ENCODE data around the gene GAN.
"Not testable (repeated sequence)": the region's sequence is repeated elsewhere in the genome, so short reads cannot be mapped to it uniquely, and the experiment has no call there.

The GAN gene

DNA sequence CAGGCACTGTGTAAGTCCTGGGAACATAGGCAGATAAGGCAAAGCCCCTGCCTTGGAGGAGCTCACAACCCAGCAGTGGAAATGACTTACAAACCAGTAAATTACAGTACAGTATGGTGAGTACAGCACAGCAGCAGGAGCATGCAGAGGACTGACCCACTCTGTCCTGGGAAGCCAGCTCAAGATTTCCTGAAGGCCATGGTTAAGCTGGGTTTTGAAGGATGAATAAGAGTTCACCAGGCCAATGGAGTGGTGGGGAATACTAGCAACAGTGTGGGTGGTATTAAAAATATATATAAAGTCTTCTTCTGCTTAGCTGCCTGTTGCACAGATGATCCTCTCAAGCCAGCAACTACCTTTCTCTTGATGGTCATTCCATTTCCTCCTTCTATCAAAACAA lies 3.0 kb upstream of the GAN start:
- DNase-seq = no peak

DNA sequence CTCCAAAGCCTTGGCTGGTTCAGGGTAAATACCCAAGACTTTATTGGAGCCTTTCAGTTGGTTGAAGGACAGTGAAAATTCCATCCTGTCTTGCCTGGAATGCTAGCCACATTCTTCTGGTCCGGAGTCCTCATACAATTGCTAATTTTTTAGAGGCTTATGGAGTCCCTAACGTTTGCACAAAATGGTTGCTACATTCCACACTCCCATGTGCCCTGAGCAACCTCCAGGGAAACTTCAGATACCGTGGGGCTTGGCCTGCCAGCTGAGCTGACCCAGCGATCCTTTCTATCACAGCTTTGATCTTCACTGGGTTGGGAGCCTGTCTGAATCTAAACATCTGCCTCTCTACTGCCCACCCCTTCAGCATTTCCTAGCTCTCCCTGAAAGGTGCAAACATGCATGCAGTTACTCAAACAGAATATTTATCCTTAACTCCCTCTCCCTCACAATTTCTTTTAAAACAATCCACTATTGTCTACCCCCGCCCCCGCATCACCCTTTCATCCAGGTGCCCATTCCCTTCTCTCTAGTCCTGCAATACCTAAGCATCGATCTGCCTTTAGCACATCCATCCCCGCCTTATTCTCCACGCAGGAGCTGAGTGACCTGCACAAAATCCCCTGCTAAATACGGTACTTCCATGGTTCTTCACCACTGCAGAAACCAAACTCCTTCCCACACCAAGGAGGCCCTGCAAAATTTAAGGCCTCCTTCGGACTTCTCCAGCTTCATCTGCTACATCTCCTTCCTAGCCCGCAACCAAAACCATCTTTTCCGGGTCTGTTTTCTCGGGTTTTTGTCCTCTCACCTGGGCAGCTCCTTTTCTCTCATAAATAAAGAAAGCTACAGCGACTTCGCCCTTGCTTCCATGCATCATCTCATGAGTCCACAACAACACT lies 810 bp upstream of the GAN start:
- DNase-seq = no peak

DNA sequence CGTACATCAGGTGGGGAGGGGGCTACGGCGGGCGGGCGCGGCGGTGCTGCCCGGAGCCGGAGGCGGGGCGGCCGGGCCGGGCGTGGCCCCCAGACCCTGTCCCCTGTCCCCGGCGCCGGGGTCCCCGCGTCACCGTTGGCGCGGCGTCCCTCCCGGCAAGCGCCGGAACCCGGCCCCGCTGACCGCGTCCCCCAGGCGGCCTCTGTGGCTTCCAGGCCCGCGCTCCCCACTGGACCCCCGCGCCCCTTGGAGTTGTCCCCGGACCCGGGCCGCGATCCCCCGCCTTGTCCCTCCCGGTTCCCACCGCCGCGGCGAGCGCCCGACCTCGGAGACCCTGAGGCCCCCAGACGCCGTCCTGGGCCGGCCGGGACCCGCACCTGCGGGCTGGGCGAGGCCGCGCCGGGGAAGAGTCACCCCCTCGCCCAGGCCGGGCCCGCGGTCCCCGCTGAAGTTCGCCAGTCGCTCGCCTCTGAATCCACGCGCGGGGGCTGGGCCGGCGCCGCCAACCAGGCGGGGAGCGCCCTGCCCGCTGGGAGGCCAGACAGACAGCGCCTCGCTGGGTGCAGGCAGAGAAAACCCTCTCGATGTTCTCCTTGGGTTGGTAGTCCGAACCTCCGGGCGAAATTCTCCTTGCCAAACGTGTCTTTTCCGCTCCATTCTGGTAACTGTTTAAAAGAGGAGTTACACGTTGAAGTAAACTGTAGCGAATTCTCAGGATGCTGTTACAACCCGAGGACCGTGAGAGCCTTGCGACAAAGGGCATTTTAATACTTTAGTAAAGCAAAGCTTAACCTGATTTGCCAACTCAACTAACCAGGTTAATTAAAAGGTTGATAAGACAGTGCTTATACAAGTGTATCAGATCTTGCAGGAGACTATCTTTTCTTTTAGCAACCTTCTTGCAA lies 761 bp downstream of the GAN start:
- peak; percentile 32 for DNase-seq

DNA sequence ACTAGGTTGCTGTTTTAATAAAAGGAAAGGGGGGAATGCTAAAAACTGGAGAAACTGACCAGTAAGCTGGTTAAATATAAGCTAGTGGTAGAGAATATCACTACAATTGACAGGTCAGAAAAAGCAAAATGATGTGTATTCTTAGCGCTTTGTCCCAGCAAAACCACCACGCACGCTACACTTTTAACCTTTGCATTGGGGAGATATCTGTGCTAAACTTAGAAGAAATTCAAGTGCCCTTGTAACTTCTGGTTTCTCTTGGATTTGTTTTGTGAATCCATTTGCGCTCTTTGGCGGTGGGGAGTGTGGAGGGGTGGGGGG lies 1.4 kb downstream of the GAN start:
- no peak for DNase-seq

DNA sequence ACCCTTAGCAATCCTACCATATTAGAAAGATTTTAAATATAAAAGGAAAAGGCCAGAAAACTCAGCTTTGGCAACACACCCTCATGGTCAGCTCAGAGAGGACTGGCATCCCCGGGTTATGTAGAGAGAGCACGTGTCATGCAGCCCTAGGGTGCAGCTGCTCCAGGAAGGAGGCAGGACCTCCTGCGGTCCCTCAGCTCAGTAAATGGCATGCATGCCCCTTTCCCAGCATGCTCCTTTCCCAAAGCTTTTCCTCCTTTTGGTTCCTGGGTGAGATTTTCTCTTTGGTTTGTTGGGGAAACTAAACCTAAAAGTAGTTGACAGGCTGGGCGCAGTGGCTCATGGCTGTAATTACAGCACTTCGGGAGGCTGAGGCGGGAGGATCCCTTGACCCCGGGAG lies 3.9 kb downstream of the GAN start:
- no peak for DNase-seq

DNA sequence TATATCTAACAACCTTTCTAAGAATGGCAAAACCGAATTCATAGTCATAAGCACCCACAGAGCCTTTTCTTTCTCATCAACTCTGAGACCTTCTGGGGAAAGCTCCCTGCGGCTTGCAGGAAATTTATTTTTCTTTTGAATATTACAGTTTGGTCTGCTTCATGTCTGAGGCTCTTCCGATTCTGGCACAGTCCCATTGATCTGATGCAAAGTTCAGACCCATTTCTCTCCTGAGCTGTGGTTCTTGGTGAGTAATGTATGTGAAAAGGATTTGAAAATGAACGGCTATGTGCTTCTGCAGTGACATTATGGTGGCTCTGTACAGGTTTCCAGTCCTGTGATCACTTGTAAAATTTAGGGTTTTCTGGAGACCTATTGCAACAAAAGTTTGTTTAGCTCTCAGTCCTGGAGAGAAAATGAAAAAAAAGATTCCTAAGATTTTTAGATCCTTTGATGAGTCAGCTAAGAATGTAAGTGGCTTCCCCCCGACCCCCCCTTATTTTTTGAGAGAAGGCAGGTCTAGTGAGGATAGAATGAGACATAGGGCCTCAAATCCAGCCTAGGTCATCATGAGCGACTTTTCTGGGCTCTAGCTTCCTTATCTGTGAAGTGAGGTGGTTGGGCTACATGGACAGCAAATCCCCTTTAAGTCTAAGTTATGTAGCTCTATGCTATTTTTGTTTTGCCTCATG lies 4.6 kb downstream of the GAN start:
- DNase-seq = no peak

DNA sequence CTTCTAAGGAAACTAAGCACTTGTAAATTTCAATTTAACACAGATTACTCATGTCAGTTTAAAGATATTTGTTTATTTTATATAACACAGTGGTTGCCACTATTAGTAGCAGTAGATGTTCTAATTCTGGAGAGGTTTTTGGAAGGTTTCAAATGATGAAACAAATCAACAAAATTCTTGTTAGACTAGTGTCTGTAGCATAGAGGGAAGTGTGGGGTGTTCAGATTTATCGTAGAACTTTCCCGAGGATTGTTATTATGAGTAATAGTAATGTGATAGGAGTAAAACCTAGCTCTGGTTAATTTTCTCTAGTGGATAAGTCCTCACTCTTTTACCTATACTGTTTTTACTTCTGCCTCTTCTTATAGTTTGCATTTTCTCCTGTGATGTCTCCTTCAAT lies 6.3 kb downstream of the GAN start:
- DNase-seq = no peak

DNA sequence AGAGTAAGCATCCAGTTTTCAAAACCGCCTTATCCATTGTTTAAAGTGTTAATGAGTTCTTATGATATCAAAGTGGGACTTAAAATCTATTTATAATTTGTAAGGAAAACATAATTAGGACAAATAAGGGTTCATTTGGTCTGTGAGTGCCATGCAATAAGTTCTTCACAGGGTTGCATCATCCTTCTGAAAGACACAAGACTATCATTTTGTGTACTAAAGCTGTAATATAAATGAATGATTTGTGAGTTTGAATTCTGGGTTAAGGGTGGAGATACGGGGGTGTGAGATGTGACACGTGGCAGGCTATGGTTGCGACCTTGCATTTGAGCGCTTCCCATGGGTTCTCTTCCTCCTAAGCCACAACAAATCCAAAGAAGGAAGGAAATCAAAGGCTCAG lies 6.8 kb downstream of the GAN start:
- no peak for DNase-seq

DNA sequence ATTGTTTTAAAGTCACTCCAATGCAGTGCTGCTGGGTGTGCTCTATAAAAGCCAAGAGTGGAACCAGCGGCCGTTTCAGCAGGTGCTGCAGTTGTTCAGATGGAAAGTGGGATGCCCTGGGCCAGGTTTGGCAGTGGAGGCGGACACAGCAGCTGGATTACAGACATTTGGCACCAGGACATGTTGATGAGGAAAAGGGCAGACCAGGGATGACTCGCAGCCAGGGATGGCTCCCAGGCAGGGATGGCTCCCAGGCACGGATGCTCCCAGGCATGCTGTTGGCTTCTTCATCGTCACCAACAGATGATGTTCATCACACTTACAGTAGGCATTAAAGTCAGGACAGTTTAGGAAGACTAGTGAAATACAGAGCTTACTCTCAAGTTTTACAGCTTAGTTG lies 10.0 kb downstream of the GAN start:
- DNase-seq = no peak

DNA sequence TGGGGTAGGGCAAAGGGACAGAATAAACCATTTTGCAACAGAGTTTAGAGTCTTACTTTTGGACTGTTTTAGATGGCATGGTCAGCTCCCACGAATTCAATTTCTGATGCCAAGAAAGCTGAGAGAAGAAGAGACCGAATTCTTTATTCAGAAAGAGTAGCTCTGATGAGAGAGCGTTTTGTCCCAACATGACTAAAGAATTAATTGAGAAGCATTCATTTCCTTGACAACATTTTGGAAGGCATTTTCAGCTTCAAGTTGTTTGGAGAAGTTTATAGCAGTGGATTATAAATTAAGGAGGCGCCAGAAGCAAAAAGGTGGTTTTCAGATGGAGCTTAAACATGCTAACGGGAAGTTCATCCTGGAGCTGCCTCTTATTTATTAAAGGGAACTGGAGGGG lies 12.2 kb downstream of the GAN start:
- no peak for DNase-seq

DNA sequence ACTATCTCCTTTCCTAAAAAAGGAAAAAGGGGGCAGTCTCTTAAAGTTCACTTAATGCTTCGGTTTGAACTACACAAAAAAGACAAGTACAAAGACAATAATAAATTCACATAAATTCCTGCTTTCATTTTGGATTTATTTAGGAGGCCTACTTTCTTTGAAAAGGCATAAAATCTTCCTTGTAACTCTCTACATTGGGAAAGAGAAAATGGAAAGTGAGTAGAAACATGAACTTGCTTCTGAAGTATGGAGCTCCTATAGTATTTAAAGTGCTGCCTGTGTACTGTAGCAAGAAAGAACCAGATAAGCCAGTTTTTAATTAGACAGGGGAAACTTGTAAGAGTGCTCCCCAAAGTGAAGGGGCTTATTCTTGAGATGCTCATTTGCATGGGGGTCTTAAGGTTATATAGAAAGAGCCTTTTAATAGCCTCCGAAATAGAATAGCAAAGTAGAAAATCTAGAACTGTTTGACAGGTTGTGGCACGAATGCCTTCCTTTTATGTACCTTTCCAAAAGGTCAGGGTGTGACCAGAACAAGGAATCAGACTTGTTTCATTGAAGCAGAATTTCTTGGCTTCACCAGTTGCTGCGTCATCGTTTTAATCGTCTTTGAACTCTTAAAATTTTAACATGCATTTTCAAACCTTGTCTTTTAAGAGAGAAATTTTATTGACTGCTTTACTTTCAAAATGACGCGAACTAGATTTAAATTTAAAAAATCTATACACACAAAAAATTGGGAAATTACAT lies 12.9 kb downstream of the GAN start:
- DNase-seq = no peak

DNA sequence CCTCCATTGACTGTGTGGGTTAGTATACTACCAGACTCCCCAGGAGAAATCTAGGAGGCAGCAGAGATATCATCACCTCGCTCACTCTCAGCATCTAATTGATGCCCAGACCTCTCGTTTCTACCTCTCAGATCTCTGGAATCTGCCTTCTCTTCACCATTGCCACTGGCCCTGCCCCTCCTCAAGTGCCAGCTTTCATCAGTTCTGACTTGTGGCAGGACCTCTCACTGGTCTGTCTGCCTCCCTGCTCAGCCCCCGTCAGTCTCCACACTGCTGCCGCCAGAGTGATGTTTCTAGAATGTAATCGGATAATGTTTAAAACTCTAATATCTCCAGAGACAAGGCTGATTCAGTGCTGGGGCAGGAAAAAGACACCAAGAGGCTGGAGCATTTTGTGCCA lies 15.2 kb downstream of the GAN start:
- no peak for DNase-seq

DNA sequence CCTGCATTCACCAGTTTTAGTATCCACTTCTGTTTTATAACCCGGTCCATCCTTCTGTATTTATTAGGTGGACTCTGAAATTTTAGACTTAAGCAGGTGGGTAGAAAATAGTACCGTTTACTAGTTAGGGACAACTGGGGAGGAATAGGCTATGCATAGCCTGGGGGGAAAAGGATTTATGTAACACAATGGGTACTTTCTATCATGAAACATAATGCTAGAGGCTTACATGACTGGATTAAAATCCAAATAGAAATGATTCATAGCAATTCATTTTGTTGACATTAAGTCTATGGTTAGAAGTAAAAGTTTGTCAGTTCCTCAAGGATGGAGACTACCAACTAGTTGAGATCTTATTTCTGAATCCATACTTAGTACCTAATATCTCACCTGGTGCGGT lies 18.6 kb downstream of the GAN start:
- DNase-seq = no peak

DNA sequence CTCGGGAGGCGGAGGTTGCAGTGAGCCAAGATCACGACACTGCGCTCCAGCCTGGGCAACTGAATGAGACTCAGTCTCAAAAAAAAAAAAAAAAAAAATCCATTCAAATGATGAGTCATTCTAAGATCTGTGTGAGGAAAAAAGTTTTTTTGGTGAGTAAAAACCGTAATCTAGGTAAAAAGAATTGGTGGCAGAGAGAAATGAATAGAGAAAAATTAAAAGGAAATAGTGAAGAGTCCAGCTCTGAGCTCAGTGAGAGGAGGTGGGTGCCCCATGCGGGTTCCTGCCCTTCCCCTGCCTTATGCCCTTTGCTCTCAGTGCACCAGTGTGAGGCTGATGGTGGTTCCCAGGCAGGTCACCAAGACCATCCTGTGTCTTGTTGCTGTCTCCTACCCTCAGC lies 20.9 kb downstream of the GAN start:
- peak; percentile 72 for DNase-seq

DNA sequence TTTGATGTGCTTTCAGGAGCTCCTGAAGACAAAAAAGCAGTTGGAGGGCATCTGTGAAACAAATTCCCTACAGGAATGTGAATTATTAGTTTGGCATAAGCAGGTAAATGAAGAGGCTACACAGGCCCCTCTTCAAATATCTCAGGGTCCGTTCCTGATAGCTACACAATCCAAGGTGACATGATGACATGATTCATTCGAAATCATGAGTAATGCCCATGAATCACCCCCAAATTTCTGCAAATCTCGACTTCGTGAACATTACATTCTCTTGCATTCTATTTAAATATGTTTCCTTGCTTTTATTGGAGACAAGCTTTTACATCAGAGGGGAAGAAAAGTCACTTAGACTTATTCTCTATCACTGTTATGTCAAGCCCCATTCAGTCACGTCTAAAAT lies 22.3 kb downstream of the GAN start:
- no peak for DNase-seq

DNA sequence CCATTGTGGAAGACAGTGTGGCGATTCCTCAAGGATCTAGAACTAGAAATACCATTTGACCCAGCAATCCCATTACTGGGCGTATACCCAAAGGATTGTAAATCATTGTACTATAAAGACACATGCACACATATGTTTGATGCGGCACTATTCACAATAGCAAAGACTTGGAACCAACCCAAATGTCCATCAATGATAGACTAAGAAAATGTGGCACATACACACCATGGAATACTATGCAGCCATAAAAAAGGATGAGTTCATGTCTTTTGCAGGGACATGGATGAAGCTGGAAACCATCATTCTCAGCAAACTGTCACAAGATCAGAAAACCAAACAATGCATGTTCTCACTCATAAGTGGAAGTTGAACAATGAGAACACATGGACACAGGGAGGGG lies 30.4 kb downstream of the GAN start:
- DNase-seq = not testable (repeated sequence)

DNA sequence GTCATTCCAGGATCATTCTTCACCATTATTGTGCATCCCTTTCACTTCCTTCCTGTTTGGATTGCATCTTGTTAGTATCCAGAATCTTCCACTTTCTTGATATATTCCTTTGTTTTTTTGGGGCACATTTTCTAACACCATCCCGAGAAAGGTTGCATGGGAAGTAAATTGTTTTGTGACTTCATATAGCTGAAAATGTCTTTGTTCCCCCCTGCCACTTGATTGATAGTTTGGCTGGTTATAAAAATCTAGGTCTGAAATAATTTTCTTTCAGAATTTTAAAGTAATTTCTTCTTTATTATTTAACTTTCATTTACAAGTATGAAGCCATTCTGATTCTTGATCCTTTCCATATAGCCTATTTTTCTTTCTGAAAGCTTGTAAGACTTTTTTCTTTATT lies 32.7 kb downstream of the GAN start:
- no peak for DNase-seq

DNA sequence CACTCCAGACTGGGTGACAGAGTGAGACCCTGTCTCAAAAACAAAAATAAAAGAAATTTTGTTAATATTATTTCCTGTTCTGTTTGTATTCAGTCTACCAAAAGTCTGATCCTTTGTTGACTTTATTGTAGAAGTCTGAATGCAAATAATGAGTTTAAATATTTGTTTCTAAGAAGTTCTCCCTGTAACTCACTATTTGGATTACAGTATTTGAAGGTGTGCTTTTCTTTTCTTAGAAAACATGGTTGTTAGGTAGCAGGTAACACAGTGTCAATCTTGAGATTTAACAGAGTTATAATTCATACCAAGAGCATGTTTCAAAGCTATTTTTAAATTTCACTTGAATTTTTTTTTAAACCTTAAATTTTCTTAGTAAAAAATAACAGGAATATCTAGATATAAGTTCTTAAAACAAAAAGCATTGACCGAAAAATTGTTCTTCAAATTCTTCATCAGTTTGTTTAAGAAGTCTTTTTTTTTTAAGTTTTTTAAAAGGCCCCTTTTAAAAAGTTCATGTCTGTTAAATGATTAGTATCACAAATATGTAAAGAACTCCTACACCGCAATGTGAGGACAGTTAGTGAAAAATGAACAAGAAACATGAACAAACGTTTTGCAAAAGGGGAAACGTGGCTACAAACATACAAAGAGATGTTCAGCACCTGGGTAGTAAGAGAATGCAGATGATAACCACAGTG lies 35.0 kb downstream of the GAN start:
- no peak for DNase-seq

DNA sequence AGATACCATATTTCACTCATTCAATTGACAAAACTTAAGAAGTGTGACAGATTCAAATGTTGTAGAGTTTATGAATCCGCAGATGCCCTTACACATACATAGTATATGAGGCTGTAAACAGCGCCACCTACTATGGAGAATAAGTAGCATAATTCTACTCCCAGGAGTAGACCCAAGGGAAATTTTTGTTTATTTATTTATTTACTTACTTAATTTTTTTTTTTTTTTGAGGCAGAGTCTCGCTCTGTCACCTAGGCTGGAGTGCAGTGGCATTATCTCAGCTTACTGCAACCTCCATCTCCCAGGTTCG lies 35.5 kb downstream of the GAN start:
- no peak for DNase-seq

DNA sequence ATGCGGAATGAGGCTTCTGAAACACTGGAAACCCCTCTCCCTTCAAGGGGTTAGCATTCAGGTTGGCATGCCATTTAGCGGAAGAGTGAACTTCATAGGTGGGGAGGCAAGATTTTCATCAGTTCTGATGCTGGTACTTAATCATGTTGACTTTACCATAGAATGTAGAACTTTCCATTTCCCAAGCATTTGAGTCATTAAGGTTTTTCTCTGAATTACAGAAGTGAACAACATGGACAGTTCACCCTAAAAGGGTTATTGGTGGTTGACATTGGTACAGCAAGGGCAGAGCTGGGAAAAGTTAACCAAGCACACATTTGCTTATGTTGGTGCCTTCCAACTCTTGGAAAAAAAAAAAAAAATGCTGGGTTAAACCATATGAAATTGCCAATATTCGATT lies 39.1 kb downstream of the GAN start:
- no peak for DNase-seq

DNA sequence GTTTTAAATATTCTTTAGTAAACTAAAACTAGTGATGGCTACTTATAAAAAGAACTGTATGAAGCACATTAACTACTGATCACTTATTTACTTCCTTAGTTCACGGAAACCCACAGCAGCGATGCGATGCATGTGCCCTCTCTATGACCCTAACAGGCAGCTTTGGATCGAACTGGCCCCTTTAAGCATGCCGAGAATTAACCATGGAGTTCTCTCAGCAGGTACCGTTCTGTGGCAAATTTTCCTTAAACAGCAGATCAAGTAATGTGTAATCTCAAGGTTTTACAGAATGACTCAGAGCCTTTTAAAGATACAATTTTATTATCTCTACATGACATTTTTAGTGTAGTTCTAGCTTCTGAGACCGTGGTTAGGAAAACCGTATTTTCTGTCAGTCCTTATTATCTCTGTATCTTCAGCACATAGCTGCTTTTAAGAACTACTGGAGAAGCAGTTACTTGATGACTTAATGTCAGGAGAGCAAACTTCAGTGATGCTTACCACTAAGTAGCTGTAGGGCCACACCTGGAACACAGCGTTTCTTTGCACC lies 43.0 kb downstream of the GAN start:
- DNase-seq = no peak

DNA sequence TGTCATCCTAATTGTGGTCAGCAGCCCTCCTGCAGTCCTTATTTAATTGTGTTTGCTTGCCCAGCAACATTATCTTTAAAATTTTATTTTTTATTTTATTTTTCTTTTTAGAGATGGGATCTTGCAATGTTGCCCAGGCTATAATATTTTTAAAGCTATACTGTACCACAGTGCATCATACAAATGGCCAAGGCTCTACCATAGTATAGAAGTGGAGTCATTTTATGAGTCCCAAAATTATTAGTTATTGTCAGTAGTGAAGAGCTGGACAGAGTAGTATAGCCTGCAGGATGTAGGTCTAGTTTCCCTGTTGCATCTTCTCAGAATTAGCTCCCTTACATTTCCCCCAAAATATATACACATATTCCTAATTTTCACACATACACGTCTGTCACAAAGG lies 44.1 kb downstream of the GAN start:
- no peak for DNase-seq
